ENCODE results near the gene CRYAB. TPM values are rescaled to one million over a fixed set of nuclear protein-coding genes. Genes with fewer than 3 reads are reported as not detected.

CRYAB gene
- total RNA-seq, 1 experiment from 2014 or later = not detected

DNA sequence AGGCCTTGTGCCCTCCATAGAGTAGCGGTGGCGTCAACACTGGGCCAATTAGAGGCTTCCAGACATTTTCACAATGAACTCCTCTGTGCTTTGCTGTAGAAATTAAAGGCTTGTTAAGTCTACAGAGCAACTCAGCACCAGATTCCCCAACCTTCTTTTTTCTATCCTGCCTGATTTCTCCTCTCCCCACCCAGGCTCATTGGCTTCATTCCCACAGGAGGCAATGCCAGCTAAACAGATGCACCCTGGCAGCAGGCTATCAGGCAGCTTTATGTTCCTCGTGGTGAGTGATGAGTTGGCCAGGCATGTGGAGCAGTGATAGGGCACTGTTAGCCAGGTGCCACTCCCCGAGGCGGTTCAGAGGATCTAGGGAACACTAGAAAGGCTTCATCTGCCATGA lies 30.4 kb upstream of the CRYAB start:
- Histone ChIP-seq H2AFZ (no peak overlapping the region), H3K4me1 (replicated peaks; ENCODE audit: insufficient read depth) (peaks cover 14% of the 10 kb centered on the region; the same call in 1 of the 2 replicates)
- CTCF ChIA-PET = no interaction called here

DNA sequence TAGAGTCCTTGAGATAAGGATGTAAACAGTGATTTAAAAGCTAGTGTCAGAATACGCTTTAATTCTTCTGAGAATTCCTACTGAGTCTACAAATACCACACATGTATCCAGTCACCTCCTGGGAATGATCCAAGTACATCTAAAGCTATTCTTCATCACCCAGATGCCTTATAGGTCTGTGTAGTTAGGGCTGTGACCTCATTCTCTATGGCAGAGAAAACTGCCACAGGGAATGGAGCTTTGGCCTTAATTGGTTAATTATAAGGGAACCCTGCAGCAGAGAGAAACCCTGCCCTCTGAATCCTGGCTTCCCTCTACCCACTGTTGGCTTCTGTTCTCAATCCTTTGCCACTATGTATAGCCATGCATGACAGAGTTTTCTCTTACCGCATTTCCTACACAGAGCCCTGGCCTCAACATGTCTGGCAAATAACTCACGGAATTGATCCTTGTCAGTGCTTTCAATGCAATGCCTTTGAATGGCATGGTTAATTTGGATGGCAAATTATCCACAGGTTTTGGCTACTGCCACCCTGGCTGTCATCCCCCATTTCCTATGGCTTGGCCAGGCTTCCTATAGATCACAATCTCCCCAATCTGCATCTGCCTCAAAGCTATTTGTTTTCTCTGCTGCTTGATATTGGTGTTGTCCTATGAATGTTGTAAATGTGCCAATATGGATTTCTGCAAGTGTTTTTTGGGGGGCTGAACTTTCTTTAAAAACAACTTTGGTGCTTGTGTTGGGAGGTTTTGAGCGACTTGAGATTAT lies 28.4 kb upstream of the CRYAB start:
- DNase-seq = no peak
- Histone ChIP-seq H3K4me1 (replicated peaks; ENCODE audit: insufficient read depth) (peaks cover 21% of the 10 kb centered on the region; the same call in 1 of the 2 replicates), H3K36me3 (ENCODE audit: low read depth) (no peaks in the 10 kb centered on the region), H4K20me1 (ENCODE audit: insufficient read depth) (no peaks in the 10 kb centered on the region), H3K79me2 (ENCODE audit: low read depth) (no peaks in the 10 kb centered on the region), H3K9me3 (ENCODE audit: insufficient read depth, low read depth) (no peaks in the 10 kb centered on the region), H3K4me3 (no peak overlapping the region), H2AFZ (no peak overlapping the region), H3K27ac (no peak overlapping the region), H3K4me2 (no peak overlapping the region), H3K27me3 (ENCODE audit: insufficient read depth, low read depth) (0 out of 2 replicates have a peak, but pooled peaks cover 3% of the 10 kb centered on the region), H3K9me2 (ENCODE audit: insufficient read depth) (no peaks in the 10 kb centered on the region), H3F3A (ENCODE audit: insufficient read depth, low read depth) (peaks cover 19% of the 10 kb centered on the region; the same call in 1 of the 2 replicates)
- no peak for TF ChIP-seq EZH2 (IDR thresholded peaks at IDR 0.05; ENCODE audit: low read depth)
- TF ChIP-seq, protein P1, sequence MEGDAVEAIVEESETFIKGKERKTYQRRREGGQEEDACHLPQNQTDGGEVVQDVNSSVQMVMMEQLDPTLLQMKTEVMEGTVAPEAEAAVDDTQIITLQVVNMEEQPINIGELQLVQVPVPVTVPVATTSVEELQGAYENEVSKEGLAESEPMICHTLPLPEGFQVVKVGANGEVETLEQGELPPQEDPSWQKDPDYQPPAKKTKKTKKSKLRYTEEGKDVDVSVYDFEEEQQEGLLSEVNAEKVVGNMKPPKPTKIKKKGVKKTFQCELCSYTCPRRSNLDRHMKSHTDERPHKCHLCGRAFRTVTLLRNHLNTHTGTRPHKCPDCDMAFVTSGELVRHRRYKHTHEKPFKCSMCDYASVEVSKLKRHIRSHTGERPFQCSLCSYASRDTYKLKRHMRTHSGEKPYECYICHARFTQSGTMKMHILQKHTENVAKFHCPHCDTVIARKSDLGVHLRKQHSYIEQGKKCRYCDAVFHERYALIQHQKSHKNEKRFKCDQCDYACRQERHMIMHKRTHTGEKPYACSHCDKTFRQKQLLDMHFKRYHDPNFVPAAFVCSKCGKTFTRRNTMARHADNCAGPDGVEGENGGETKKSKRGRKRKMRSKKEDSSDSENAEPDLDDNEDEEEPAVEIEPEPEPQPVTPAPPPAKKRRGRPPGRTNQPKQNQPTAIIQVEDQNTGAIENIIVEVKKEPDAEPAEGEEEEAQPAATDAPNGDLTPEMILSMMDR (conservative IDR thresholded peaks at IDR 0.05) = no peak
- intact Hi-C loops (cut with micrococcal nuclease; ENCODE audit: unreplicated experiment) = no loop called here
- CTCF ChIA-PET = no interaction called here
- no TSS peak for BruUV-seq (replicated peaks)
- POLR2A ChIA-PET (ENCODE audit: unreplicated experiment) = interaction anchor here (0.7 kb wide), 1 partner anchor 68 kb away, joined by 3 read pairs; no protein-coding TSS in a partner anchor

More for the DNA sequence above, 30.4 kb upstream of the CRYAB start:
- no peak for TF ChIP-seq EZH2 (IDR thresholded peaks at IDR 0.05; ENCODE audit: low read depth)
- TF ChIP-seq, protein P1 (conservative IDR thresholded peaks at IDR 0.05) = no peak
- H3K27me3 ChIP-seq (ENCODE audit: insufficient read depth, low read depth) = 0 out of 2 replicates have a peak, but pooled peaks cover 3% of the 10 kb centered on the region
- H3K9me3 ChIP-seq (ENCODE audit: insufficient read depth, low read depth) = no peaks in the 10 kb centered on the region
- no peak for DNase-seq
- H4K20me1 ChIP-seq (ENCODE audit: insufficient read depth) = no peaks in the 10 kb centered on the region
- no peaks in the 10 kb centered on the region for H3K79me2 ChIP-seq (ENCODE audit: low read depth)
- BruUV-seq (replicated peaks) = no TSS peak
- no peak overlapping the region for H3K27ac ChIP-seq
- H3K4me2 ChIP-seq = no peak overlapping the region
- H3K9me2 ChIP-seq (ENCODE audit: insufficient read depth) = no peaks in the 10 kb centered on the region
- intact Hi-C loops (cut with micrococcal nuclease; ENCODE audit: unreplicated experiment) = no loop called here
- peaks cover 19% of the 10 kb centered on the region; the same call in 1 of the 2 replicates for H3F3A ChIP-seq (ENCODE audit: insufficient read depth, low read depth)
- H3K36me3 ChIP-seq (ENCODE audit: low read depth) = no peaks in the 10 kb centered on the region
- POLR2A ChIA-PET (ENCODE audit: unreplicated experiment) = no interaction called here
- no peak overlapping the region for H3K4me3 ChIP-seq

DNA sequence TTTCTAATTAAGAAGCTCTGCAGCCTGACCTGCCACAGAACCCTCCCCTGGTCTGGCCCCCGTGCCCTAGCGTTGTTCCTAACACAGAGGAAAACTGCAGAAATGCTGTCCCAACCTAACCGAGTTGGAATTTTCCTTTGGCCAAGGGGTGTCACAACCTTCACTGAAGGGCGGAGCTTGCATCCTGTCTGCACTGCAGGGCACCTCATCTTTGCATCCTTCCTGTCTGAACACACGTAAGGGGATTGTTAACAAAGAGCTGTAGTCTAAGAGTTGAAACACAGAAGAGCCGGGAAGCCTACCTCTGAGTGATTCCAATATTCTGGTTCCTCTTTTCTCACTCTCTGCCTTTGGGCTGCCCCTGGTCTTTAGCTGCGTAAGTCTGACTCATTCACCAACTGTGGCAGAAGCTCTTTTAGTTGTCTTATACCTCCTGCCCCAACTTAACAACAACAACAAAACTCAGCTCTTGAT lies 27.2 kb upstream of the CRYAB start:
- no peaks in the 10 kb centered on the region for H3K79me2 ChIP-seq (ENCODE audit: low read depth)
- intact Hi-C loops (cut with micrococcal nuclease; ENCODE audit: unreplicated experiment) = no loop called here
- no peaks in the 10 kb centered on the region for H3K36me3 ChIP-seq (ENCODE audit: low read depth)
- H3K4me2 ChIP-seq = no peak overlapping the region
- H4K20me1 ChIP-seq (ENCODE audit: insufficient read depth) = no peaks in the 10 kb centered on the region
- H3K9me2 ChIP-seq (ENCODE audit: insufficient read depth) = no peaks in the 10 kb centered on the region
- 0 out of 2 replicates have a peak, but pooled peaks cover 10% of the 10 kb centered on the region for H3K4me1 ChIP-seq (replicated peaks; ENCODE audit: insufficient read depth)
- H3K27ac ChIP-seq = no peak overlapping the region
- POLR2A ChIA-PET (ENCODE audit: unreplicated experiment) = no interaction called here
- no peak for DNase-seq
- no peaks in the 10 kb centered on the region for H3K9me3 ChIP-seq (ENCODE audit: insufficient read depth, low read depth)
- no peak overlapping the region for H2AFZ ChIP-seq
- BruUV-seq (replicated peaks) = no TSS peak
- CTCF ChIA-PET = no interaction called here
- TF ChIP-seq, protein P1 (conservative IDR thresholded peaks at IDR 0.05) = no peak
- TF ChIP-seq EZH2 (IDR thresholded peaks at IDR 0.05; ENCODE audit: low read depth) = no peak
- no peak overlapping the region for H3K4me3 ChIP-seq
- H3K27me3 ChIP-seq (ENCODE audit: insufficient read depth, low read depth) = 0 out of 2 replicates have a peak, but pooled peaks cover 3% of the 10 kb centered on the region
- peaks cover 10% of the 10 kb centered on the region; the same call in 1 of the 2 replicates for H3F3A ChIP-seq (ENCODE audit: insufficient read depth, low read depth)
